Fibroblast of villous mesenchyme (primary cell): ENCODE data around the gene ILF2. TPM values are rescaled to one million over a fixed set of nuclear protein-coding genes. Genes with fewer than 3 reads are reported as not detected.

Experiments
- DNase-seq: peaks from one replicate; pipeline ENCODE4 v3.0.0-alpha.2; 2010; ENCODE audit warnings: low read depth
- H3K4me3 ChIP-seq: 2 replicates; pipeline ENCODE4 v1.5.1; 2011; ENCODE audit warnings: low read depth, mild to moderate bottlenecking, low read length
- CTCF ChIP-seq: IDR thresholded peaks from 2 replicates; pipeline ENCODE4 v1.5.1; 2012; ENCODE audit warnings: low read depth, mild to moderate bottlenecking, low read length; ENCODE audit not compliant: insufficient read depth
- small RNA-seq: library from RNA; depleted of rRNA; stranded (forward); fragments of <200 nt; gene quantifications from one replicate; pipeline ENCODE3, GENCODE V24; 2012
- total RNA-seq: library from RNA; depleted of rRNA; stranded (reverse); fragments of >200 nt; gene quantifications from 2 replicates; pipeline ENCODE4 v1.2.3, GENCODE V29; 2012

Gene ILF2
- total RNA-seq, 1 donor, result 213 TPM

- H3K4me3 ChIP-seq, result no peak overlapping the region
- no peak for DNase-seq
- TF ChIP-seq CTCF, result no peak
These were observed 55.9 kb downstream of the ILF2 start for GRCh38 chr1:153614906-153615305.

GRCh38 chr1:153614189-153614900 lies 56.4 kb downstream of the ILF2 start:
- no peak overlapping the region for H3K4me3 ChIP-seq
- DNase-seq, result no peak
- TF ChIP-seq CTCF, result peak; percentile 12

GRCh38 chr1:153613406-153613805 lies 57.4 kb downstream of the ILF2 start:
- TF ChIP-seq CTCF, result no peak
- H3K4me3 ChIP-seq, result peak overlapping the region; percentile 62
- no peak for DNase-seq

- H3K4me3 ChIP-seq, result peak within 1 kb of the TSS; percentile 62
- DNase-seq, result peak; percentile 56
- TF ChIP-seq CTCF, result no peak
These were observed 58.0 kb downstream of the ILF2 start, which contains the start of gene S100A16 for GRCh38 chr1:153612755-153613331. Gene S100A16 (minus strand): TSS chr1:153613137. CDS start chr1:153608151, 4,986 bp downstream.

- no peak for TF ChIP-seq CTCF
- DNase-seq, result no peak
- H3K4me3 ChIP-seq, result peak overlapping the region; percentile 62
These were observed 58.6 kb downstream of the ILF2 start for GRCh38 chr1:153612111-153612754.

Small RNA genes lying within 50 kb of the gene (small RNA-seq; reads per million reads assigned to genes)
- not detected for gene MIR8083
- not detected for gene RN7SL372P

Other genes with a start within 250 kb of the ILF2 start
- not detected in 2 replicates for gene S100A7, start 210.3 kb downstream of the ILF2 start, total RNA-seq
- gene S100A6, start 135.0 kb downstream of the ILF2 start, total RNA-seq, result 1,018 and 1,040 TPM in 2 replicates
- 0.32 TPM in 1 of 2 replicates, not detected in the other for gene S100A5, start 130.1 kb downstream of the ILF2 start, total RNA-seq
- gene S100A4, start 125.2 kb downstream of the ILF2 start, total RNA-seq, result 165 and 507 TPM in 2 replicates
- 18.0 and 20.3 TPM in 2 replicates for gene S100A3, start 121.7 kb downstream of the ILF2 start, total RNA-seq
- gene S100A2, start 105.1 kb downstream of the ILF2 start, total RNA-seq, result 0.97 and 2.2 TPM in 2 replicates
- 159 and 206 TPM in 2 replicates for gene S100A16, start 57.9 kb downstream of the ILF2 start, total RNA-seq
- not detected in 2 replicates for gene S100A14, start 54.7 kb downstream of the ILF2 start, total RNA-seq
- gene S100A13, start 43.5 kb downstream of the ILF2 start, total RNA-seq, result 160 and 178 TPM in 2 replicates
- gene S100A1, start 42.6 kb downstream of the ILF2 start, total RNA-seq, result not detected in 2 replicates
- 41.9 and 47.9 TPM in 2 replicates for gene CHTOP, start 36.9 kb downstream of the ILF2 start, total RNA-seq
- gene SNAPIN, start 12.3 kb downstream of the ILF2 start, total RNA-seq, result 55.7 and 66.1 TPM in 2 replicates
- 1.6 and 3.9 TPM in 2 replicates for gene NPR1, start 7.7 kb upstream of the ILF2 start, total RNA-seq
- gene INTS3, start 57.1 kb upstream of the ILF2 start, total RNA-seq, result 37.0 and 51.4 TPM in 2 replicates
- 6.9 and 14.8 TPM in 2 replicates for gene SLC27A3, start 104.4 kb upstream of the ILF2 start, total RNA-seq